Neural cell (in vitro differentiated cells): ENCODE data around the gene F2. TPM values are rescaled to one million over a fixed set of nuclear protein-coding genes. Genes with fewer than 3 reads are reported as not detected.

ENCODE experiments used
- H2AFZ ChIP-seq: fragments of 200-600, 300-800 bp; sonication (generic), shearing (Covaris generic); 2 replicates; pipeline ENCODE4 v1.6.0; 2014; ENCODE audit warnings: low read depth, mild to moderate bottlenecking, antibody characterized with exemption, low read length, moderate library complexity
- H3F3A ChIP-seq: fragments of 200-600 bp; shearing (Covaris generic); 2 replicates; pipeline ENCODE4 v1.6.1; 2016; ENCODE audit warnings: mild to moderate bottlenecking, moderate library complexity, mixed read lengths, antibody characterized with exemption, low read length; ENCODE audit not compliant: insufficient read depth, poor library complexity, severe bottlenecking
- H3K27ac ChIP-seq: fragments of 200-600, 300-800 bp; sonication (generic), shearing (Covaris generic); 2 replicates; pipeline ENCODE4 v1.5.1; 2014; ENCODE audit warnings: mild to moderate bottlenecking, low read length, moderate library complexity
- H3K27me3 ChIP-seq: fragments of 300-800, 200-600 bp; sonication (generic), shearing (Covaris generic); 2 replicates; pipeline ENCODE4 v1.6.0; 2014; ENCODE audit warnings: mild to moderate bottlenecking, low read depth, low read length, moderate library complexity; ENCODE audit not compliant: insufficient read depth
- H3K36me3 ChIP-seq: fragments of 300-800, 200-600 bp; sonication (generic), shearing (Covaris generic); 2 replicates; pipeline ENCODE4 v1.5.1; 2014; ENCODE audit warnings: mild to moderate bottlenecking, antibody characterized with exemption, low read length, moderate library complexity; ENCODE audit not compliant: insufficient read depth
- H3K4me2 ChIP-seq: fragments of 300-800, 200-600 bp; sonication (generic), shearing (Covaris generic); 2 replicates; pipeline ENCODE4 v1.6.0; 2014; ENCODE audit warnings: mild to moderate bottlenecking, low read length
- H3K4me3 ChIP-seq: fragments of 300-800, 200-600 bp; sonication (generic), shearing (Covaris generic); 2 replicates; pipeline ENCODE4 v1.5.1; 2014; ENCODE audit warnings: mild to moderate bottlenecking, low read length, moderate library complexity
- H3K79me2 ChIP-seq: fragments of 200-600 bp; shearing (Covaris generic); replicated peaks from 2 replicates; pipeline ENCODE4 v1.6.0; 2014; ENCODE audit warnings: mild to moderate bottlenecking, low read length, moderate library complexity; ENCODE audit not compliant: insufficient read depth
- H3K9ac ChIP-seq: fragments of 300-800, 200-600 bp; sonication (generic), shearing (Covaris generic); 2 replicates; pipeline ENCODE4 v1.6.1; 2016; ENCODE audit warnings: mild to moderate bottlenecking, low read length, mixed read lengths
- H3K9me2 ChIP-seq: fragments of 200-600 bp; shearing (Covaris generic); 2 replicates; pipeline ENCODE4 v1.6.1; 2016; ENCODE audit warnings: mild to moderate bottlenecking, low read length, mixed read lengths; ENCODE audit not compliant: insufficient read depth
- H3K9me3 ChIP-seq: fragments of 200-600, 300-800 bp; sonication (generic), shearing (Covaris generic); 2 replicates; pipeline ENCODE4 v1.6.1; 2016; ENCODE audit warnings: mild to moderate bottlenecking, mixed run types, low read length, moderate library complexity, mixed read lengths
- H4K20me1 ChIP-seq: fragments of 200-600 bp; shearing (Covaris generic); 2 replicates; pipeline ENCODE4 v1.6.1; 2016; ENCODE audit warnings: mild to moderate bottlenecking, mixed run types; ENCODE audit not compliant: insufficient read depth
- CTCF ChIP-seq: fragments of 450-650 bp; IDR thresholded peaks from 2 replicates; pipeline ENCODE4 v1.5.1; 2014; ENCODE audit warnings: antibody characterized with exemption, mild to moderate bottlenecking, moderate library complexity; ENCODE audit not compliant: poor library complexity, severe bottlenecking
- EZH2 ChIP-seq: fragments of 200-600, 300-800 bp; shearing (Covaris generic), sonication (generic); IDR thresholded peaks from 2 replicates; pipeline ENCODE4 v1.6.1; 2014; ENCODE audit warnings: antibody characterized with exemption, low read length, borderline replicate concordance, mild to moderate bottlenecking; ENCODE audit not compliant: insufficient read depth, poor library complexity, severe bottlenecking
- MXI1 ChIP-seq: fragments of 450-650 bp; conservative IDR thresholded peaks from 2 replicates; pipeline ENCODE4 v1.6.1; 2014; ENCODE audit warnings: antibody characterized with exemption, mild to moderate bottlenecking; ENCODE audit not compliant: poor library complexity, severe bottlenecking
- POLR2AphosphoS5 ChIP-seq: IDR thresholded peaks from 2 replicates; pipeline ENCODE4 v1.6.1; 2012
- RAD21 ChIP-seq: fragments of 450-650 bp; conservative IDR thresholded peaks from 2 replicates; pipeline ENCODE4 v1.6.1; 2014; ENCODE audit warnings: antibody characterized with exemption, mild to moderate bottlenecking, moderate library complexity
- REST ChIP-seq: IDR thresholded peaks from 2 replicates; pipeline ENCODE4 v1.6.1; 2012; ENCODE audit warnings: borderline replicate concordance
- SMC3 ChIP-seq: fragments of 450-650 bp; conservative IDR thresholded peaks from 2 replicates; pipeline ENCODE4 v1.6.1; 2014; ENCODE audit warnings: antibody characterized with exemption, mild to moderate bottlenecking, moderate library complexity; ENCODE audit not compliant: poor library complexity
- polyA plus RNA-seq: library from polyadenylated mRNA; depleted of rRNA; stranded (reverse); fragments of >200 nt; gene quantifications from 2 replicates; pipeline ENCODE4 v1.2.3, GENCODE V29; 2014

The F2 gene
- polyA plus RNA-seq, 1 donor from 2014 or later: 0.94 TPM

GRCh38 chr11:46684367-46684766 lies 34.6 kb upstream of the F2 start:
- TF ChIP-seq POLR2AphosphoS5 (no peak), REST (no peak), EZH2 (no peak), RAD21 (no peak), CTCF (no peak), SMC3 (no peak), MXI1 (no peak)

GRCh38 chr11:46686886-46687795 lies 31.9 kb upstream of the F2 start:
- no peak overlapping the region for H3K9ac ChIP-seq
- no peak overlapping the region for H3K4me2 ChIP-seq
- no peak for TF ChIP-seq CTCF
- no peak overlapping the region for H2AFZ ChIP-seq
- H3K79me2 ChIP-seq: no peaks in the 10 kb centered on the region
- H4K20me1 ChIP-seq: no peaks in the 10 kb centered on the region
- no peak overlapping the region for H3K27ac ChIP-seq
- H3F3A ChIP-seq: no peaks in the 10 kb centered on the region
- no peak overlapping the region for H3K4me3 ChIP-seq
- no peaks in the 10 kb centered on the region for H3K27me3 ChIP-seq
- no peaks in the 10 kb centered on the region for H3K9me2 ChIP-seq
- H3K36me3 ChIP-seq: no peaks in the 10 kb centered on the region
- no peaks in the 10 kb centered on the region for H3K9me3 ChIP-seq

More at GRCh38 chr11:46684367-46684766, 34.6 kb upstream of the F2 start:
- Histone ChIP-seq H3K4me2 (no peak overlapping the region), H3K4me3 (no peak overlapping the region), H3K79me2 (no peaks in the 10 kb centered on the region), H2AFZ (no peak overlapping the region), H3K36me3 (no peaks in the 10 kb centered on the region), H3K9me3 (no peaks in the 10 kb centered on the region), H4K20me1 (no peaks in the 10 kb centered on the region), H3F3A (no peaks in the 10 kb centered on the region), H3K27me3 (no peaks in the 10 kb centered on the region), H3K27ac (no peak overlapping the region), H3K9me2 (no peaks in the 10 kb centered on the region), H3K9ac (no peak overlapping the region)
